Endothelial cell (in vitro differentiated cells): Measurements from ENCODE around the gene POU2F1. TPM values are rescaled to one million over a fixed set of nuclear protein-coding genes. Genes with fewer than 3 reads are reported as not detected.

Experiments used
- DNase-seq: peaks from one replicate; pipeline ENCODE4 v3.0.0; 2021; ENCODE audit warnings: low spot score
- H3K27ac Mint-ChIP-seq: one replicate; pipeline ENCODE4 v1.8.0; 2021; ENCODE audit warnings: mixed read lengths, inconsistent platforms; ENCODE audit not compliant: unreplicated experiment
- H3K27me3 Mint-ChIP-seq: one replicate; pipeline ENCODE4 v1.8.0; 2021; ENCODE audit warnings: mild to moderate bottlenecking, moderate library complexity, mixed read lengths, inconsistent platforms; ENCODE audit not compliant: unreplicated experiment
- H3K36me3 Mint-ChIP-seq: one replicate; pipeline ENCODE4 v1.8.0; 2021; ENCODE audit warnings: mild to moderate bottlenecking, low read depth, mixed read lengths, inconsistent platforms; ENCODE audit not compliant: unreplicated experiment
- H3K4me1 Mint-ChIP-seq: one replicate; pipeline ENCODE4 v1.8.0; 2021; ENCODE audit warnings: mild to moderate bottlenecking, mixed read lengths, inconsistent platforms; ENCODE audit not compliant: unreplicated experiment
- H3K4me3 Mint-ChIP-seq: one replicate; pipeline ENCODE4 v1.8.0; 2021; ENCODE audit warnings: mild to moderate bottlenecking, mixed read lengths, inconsistent platforms; ENCODE audit not compliant: unreplicated experiment
- H3K9me3 Mint-ChIP-seq: one replicate; pipeline ENCODE4 v1.8.0; 2021; ENCODE audit warnings: mixed read lengths, inconsistent platforms; ENCODE audit not compliant: unreplicated experiment
- total RNA-seq: library from RNA; stranded (reverse); fragmentation: NEBNext Ultra II Directional; extraction: Animal tissue kit (Norgen Biotek cat#: 25700); gene quantifications from one replicate; pipeline ENCODE4 v1.2.1, GENCODE V29; 2021; ENCODE audit not compliant: unreplicated experiment
- TF ChIP-seq, protein P1 (sequence below): fragments of 200-600 bp; sonication (generic); IDR thresholded peaks from one replicate; pipeline ENCODE4 v1.5.0; 2021; ENCODE audit warnings: antibody characterized with exemption; ENCODE audit not compliant: unreplicated experiment

Gene POU2F1
- total RNA-seq, 1 donor from 2014 or later: 24.5 TPM

DNA sequence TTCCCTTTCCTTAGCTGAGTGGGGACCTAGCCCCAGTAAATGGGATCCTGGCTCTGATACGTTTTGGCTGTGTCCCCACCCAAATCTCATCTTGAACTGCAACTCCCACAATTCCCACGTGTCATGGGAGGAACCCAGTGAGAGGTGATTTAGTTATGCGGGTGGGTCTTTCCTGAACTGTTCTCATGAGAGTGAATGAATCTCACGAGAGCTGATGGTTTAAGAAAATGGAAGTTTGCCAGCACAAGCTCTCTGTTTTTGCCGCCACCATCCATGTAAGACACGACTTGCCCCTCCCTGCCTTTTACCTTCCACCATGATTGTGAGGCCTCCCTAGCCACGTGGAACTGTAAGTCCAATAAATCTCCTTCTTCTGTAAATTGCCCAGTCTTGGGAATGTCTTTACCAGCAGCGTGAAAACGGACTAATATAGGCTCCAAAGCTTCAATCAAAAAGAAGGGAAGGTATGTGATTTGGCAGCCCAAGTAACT lies 29.9 kb upstream of the POU2F1 start:
- Mint-ChIP-seq H3K9me3 (no peaks in the 10 kb centered on the region), H3K27ac (no peak overlapping the region), H3K4me3 (no peak overlapping the region), H3K36me3 (no peaks in the 10 kb centered on the region), H3K4me1 (no peaks in the 10 kb centered on the region), H3K27me3 (peaks cover 3% of the 10 kb centered on the region)
- TF ChIP-seq, protein P1, sequence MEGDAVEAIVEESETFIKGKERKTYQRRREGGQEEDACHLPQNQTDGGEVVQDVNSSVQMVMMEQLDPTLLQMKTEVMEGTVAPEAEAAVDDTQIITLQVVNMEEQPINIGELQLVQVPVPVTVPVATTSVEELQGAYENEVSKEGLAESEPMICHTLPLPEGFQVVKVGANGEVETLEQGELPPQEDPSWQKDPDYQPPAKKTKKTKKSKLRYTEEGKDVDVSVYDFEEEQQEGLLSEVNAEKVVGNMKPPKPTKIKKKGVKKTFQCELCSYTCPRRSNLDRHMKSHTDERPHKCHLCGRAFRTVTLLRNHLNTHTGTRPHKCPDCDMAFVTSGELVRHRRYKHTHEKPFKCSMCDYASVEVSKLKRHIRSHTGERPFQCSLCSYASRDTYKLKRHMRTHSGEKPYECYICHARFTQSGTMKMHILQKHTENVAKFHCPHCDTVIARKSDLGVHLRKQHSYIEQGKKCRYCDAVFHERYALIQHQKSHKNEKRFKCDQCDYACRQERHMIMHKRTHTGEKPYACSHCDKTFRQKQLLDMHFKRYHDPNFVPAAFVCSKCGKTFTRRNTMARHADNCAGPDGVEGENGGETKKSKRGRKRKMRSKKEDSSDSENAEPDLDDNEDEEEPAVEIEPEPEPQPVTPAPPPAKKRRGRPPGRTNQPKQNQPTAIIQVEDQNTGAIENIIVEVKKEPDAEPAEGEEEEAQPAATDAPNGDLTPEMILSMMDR: no peak
- no peak for DNase-seq

DNA sequence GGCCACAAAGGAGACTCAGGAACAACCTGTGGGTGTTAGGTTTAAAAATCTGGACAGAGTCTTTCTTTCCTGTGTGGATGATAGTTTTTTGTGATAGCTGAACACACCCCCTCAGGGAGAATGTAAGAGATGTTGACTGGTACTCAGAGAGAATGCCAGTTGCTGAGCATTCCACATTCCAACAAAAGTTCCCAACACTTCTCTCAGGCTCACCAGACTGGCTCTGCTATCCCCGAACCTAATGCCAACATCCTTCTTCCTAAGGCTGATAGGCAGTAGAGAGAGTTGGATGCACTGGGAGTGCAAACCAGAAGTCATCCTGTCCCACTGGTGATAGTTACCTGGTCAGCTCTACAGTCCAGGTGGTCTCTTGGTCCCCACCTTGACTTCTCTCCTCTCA lies 28.7 kb upstream of the POU2F1 start:
- peaks cover 3% of the 10 kb centered on the region for H3K27me3 Mint-ChIP-seq
- no peak for DNase-seq
- TF ChIP-seq, protein P1: no peak
- H3K36me3 Mint-ChIP-seq: no peaks in the 10 kb centered on the region
- H3K4me1 Mint-ChIP-seq: no peaks in the 10 kb centered on the region
- H3K27ac Mint-ChIP-seq: no peak overlapping the region
- no peak overlapping the region for H3K4me3 Mint-ChIP-seq
- H3K9me3 Mint-ChIP-seq: no peaks in the 10 kb centered on the region

DNA sequence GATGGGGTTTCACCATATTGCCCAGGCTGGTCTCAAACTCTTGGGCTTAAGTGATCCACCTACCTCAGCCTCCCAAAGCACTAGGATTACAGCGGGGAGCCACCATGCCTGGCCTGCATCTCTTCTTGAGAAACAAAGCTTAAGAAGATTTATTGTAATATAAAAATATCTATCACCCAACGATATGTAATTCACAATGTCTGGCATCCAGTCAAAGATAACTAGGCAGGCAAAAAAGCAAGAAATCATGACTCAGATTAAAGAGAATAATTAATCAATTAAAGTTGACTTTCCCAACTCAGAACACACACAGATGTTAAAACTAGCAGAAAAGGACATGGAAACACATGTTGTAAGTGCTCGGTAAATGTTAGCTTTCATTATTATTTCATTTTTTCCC lies 26.5 kb upstream of the POU2F1 start:
- H3K9me3 Mint-ChIP-seq: no peaks in the 10 kb centered on the region
- H3K4me1 Mint-ChIP-seq: peaks cover 3% of the 10 kb centered on the region
- DNase-seq: no peak
- H3K4me3 Mint-ChIP-seq: no peak overlapping the region
- no peak overlapping the region for H3K27ac Mint-ChIP-seq
- TF ChIP-seq, protein P1: no peak
- H3K27me3 Mint-ChIP-seq: peaks cover 5% of the 10 kb centered on the region
- H3K36me3 Mint-ChIP-seq: no peaks in the 10 kb centered on the region

GRCh38 chr1:167196166-167196565 lies 24.5 kb upstream of the POU2F1 start:
- TF ChIP-seq, protein P1: no peak
- Mint-ChIP-seq H3K36me3 (no peaks in the 10 kb centered on the region), H3K4me1 (peaks cover 3% of the 10 kb centered on the region), H3K9me3 (no peaks in the 10 kb centered on the region), H3K4me3 (no peak overlapping the region), H3K27me3 (peaks cover 2% of the 10 kb centered on the region), H3K27ac (no peak overlapping the region)
- no peak for DNase-seq

DNA sequence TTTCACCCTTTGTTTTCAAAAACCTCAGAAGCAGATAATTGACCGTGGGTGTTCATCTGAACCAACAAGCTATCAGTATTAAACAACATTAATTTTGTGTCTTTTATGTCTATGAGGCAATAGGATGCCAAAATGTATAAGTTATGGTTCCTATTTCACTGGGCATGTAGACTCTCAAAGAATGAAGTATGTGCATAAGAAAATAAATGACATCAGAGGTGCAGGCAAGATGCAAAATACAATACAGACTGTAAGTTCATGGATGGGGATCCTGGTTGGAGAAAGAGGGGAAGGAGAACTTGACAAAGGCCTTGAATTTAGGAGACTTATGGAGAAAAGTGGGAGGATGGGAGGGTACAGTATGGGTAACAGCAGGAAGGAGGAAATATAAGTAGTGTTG lies 23.4 kb upstream of the POU2F1 start:
- Mint-ChIP-seq H3K27me3 (peaks cover 2% of the 10 kb centered on the region), H3K4me1 (peaks cover 3% of the 10 kb centered on the region), H3K4me3 (no peak overlapping the region), H3K36me3 (no peaks in the 10 kb centered on the region), H3K9me3 (no peaks in the 10 kb centered on the region), H3K27ac (no peak overlapping the region)
- TF ChIP-seq, protein P1: no peak
- no peak for DNase-seq
